GM21390 (cell line): ENCODE data around the gene LARGE1.

ENCODE experiments used
- ATAC-seq: cut with Tn5 transposase; IDR thresholded peaks from one replicate; pipeline ENCODE4 v1.9.1; 2021; ENCODE audit not compliant: unreplicated experiment

LARGE1 gene

DNA sequence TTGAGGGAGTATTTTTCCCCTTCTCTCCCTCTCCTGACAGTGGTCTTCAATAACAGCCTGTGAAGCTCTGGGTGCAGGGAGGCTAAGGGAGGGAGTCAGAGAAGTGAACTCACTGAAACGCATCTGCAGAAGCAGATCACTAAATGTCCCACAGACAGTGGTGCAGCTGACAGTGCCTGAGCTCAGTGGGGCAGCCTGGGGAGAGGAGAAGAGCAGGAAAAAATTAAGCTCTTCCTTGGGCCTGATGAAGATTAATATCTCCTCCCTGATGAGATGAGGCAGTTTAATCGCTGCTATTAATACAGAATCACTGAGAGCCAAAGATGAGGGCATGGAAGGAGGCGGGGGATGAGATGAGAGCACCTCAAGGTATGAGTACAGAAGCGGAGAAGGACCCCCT, 180.8 kb downstream of the LARGE1 start:
- ATAC-seq = no peak

GRCh38 chr22:33737662-33738061, 182.6 kb downstream of the LARGE1 start:
- ATAC-seq = no peak

GRCh38 chr22:33735978-33736377, 184.3 kb downstream of the LARGE1 start:
- no peak for ATAC-seq

DNA sequence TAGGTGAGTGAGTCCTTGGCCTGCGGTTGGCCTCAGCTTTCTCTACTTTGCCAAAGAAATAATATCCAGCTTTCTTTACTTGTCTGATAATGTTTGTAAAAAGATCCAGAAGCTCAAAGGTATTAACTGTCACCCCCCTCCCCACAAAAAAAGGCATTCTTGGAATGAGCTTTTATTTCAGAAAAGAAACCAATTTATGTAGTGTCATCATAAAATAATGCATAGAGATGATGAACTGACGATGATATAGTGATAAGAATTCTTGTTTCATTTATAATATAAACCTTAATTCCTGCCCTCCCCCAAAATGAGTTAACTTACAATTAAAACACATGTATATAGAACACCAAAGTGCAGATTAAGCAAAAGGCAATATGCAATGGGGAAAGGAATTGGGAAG, 191.4 kb downstream of the LARGE1 start:
- no peak for ATAC-seq

- ATAC-seq = no peak
Observed at GRCh38 chr22:33726294-33726734, 194.0 kb downstream of the LARGE1 start.

DNA sequence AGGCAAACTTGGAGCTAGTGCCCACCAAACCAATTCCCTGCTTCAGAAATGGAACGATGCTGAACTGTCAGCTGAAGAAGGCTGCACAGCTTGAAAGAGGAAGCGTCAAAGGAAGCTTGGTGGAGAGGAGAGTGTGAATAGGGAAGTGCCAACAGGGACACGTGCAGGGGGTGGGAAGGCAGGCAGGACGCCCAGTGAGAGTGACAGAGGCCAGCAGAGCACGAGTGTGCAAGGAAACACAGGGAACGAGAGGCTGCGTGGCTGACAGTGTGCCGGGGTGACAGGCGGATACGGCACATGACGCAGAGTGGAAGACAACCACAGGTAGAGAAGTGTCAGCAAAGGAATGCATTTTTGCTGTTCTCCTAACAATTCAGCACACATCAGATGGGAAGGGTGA, 196.4 kb downstream of the LARGE1 start:
- ATAC-seq = no peak

DNA sequence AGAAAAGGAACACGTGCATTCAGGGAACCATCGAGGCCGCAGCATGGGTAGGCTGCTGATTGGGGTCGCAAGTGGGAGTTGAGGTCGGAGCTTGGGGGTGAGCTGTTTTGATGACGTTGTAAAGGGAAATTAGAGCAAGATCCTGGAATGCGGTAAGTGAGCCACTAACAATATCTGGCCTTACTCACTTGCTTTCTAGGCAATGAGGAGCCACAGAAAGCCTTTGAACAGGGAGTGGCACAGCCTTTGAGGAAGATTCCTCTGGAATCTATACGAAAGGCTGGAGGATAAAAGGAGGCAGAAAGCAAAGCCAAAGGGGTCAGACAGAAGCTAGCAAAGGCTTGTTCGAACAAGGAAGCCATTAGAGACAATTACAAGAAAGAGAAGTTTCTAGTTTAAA, 197.5 kb downstream of the LARGE1 start:
- ATAC-seq = no peak

DNA sequence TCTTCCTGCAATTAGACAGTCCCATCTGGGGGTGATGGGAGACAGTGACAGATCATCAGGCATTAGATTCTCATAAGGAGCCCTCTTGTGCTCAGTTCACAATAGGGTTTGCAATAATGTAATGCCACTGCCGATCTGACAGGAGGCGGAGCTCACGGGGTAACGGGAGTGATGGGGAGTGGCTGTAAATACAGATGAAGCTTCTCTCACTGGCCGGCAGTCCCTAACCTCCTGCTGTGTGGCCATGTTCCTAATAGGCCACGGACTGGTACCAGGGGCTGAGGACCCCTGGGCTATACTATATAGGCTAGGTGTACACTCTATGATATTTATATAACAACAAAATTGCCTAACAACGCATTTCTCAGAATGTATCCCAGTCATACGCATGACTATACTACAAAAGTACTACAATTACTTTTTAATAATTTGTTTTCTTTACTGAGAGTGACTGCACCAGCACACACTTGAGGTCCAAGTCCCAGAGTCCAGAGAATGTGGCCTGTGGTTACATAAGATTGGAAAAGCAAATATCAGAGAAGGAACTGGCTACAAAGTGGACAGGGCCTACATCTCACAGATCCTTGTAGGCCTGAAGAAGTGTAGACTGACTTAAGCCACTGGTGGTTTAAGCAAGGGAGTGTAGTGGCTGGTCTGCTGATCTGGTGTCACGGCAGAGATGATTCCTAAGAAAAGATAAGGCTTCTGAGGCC, 200.0 kb downstream of the LARGE1 start:
- ATAC-seq = no peak

GRCh38 chr22:33717694-33718396, 202.4 kb downstream of the LARGE1 start:
- ATAC-seq = no peak

- ATAC-seq = no peak
Observed at GRCh38 chr22:33715237-33715985, 204.9 kb downstream of the LARGE1 start.

DNA sequence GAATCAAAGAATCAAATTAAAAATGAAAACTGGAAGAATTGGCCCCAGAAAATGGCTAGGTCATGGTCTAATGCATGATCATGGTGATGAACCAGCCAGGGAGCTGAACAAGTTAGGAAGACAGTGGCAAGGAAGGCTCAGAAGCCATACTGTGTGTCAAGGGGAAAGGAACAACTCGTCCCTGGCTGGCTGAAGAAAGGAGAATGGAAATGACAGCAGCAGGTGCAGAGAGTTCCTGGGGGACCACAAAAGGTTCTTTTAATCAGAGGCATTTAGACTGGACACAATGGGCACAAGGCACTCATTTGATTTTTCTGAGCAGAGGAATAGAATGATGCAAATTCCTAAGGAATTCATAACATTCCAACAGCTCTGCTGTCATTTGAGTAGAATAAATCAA, 209.9 kb downstream of the LARGE1 start:
- ATAC-seq = no peak

DNA sequence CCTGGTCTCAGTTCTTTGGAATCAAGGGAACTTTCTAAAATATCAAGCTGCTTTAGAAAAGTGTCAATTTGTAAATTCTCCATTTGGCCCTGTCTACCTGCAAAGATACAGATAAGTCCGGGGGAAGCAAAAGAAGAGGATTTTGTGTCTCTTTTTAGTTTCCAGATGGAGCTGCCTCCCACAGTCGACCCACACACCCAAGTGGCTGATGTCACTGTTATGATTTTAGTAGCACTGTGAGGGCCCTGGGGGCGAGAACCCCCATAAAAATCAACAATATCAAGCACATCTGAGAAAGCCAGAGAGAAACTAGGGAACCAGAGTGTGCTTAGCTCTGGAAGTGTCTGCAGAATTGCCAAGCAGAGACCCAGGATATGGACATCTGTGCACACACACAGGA, 212.7 kb downstream of the LARGE1 start:
- no peak for ATAC-seq

- no peak for ATAC-seq
Observed at GRCh38 chr22:33706100-33706499, 214.2 kb downstream of the LARGE1 start.

- no peak for ATAC-seq
Observed at GRCh38 chr22:33699176-33699575, 221.1 kb downstream of the LARGE1 start.

GRCh38 chr22:33697640-33698039, 222.6 kb downstream of the LARGE1 start:
- ATAC-seq = no peak

GRCh38 chr22:33691057-33691630, 229.1 kb downstream of the LARGE1 start:
- no peak for ATAC-seq

- no peak for ATAC-seq
Observed at GRCh38 chr22:33688903-33689302, 231.4 kb downstream of the LARGE1 start.

GRCh38 chr22:33687464-33687863, 232.8 kb downstream of the LARGE1 start:
- ATAC-seq = no peak

DNA sequence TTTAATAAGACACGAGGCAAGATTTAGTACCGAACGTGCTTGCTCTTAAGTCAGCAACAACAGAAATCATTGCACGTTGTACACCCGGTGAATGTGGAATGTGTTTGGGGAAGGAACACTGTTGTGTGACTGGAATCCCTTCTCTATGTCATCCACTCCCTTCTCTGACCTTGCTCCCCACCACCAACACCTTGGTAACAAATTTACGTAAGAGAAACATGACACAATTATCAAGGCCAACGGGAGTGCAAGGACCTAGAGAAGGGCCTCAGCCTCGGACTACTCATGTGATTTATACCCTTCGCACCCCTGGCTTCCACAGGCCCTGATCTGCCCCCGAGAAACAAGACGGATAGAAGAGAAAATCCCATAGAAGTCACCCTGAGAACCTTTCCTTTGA, 236.2 kb downstream of the LARGE1 start:
- ATAC-seq = no peak

DNA sequence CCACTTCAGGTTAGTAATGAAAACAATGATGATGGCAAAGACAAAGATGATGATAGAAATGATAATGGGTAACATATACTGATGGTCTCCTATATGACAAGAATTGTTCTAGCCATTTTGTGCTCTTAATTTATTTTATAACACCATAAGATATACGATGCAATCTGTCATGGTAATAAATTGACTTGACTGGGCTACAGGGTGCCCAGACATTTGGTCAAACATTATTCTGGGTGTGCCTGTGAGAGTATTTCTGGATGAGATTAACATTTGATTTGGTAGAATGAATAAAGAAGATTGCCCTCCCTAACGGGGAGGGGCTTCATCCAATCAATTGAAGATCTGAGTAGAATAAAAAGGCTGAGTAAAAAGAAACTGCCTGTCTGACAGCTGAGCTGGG, 237.3 kb downstream of the LARGE1 start:
- no peak for ATAC-seq

DNA sequence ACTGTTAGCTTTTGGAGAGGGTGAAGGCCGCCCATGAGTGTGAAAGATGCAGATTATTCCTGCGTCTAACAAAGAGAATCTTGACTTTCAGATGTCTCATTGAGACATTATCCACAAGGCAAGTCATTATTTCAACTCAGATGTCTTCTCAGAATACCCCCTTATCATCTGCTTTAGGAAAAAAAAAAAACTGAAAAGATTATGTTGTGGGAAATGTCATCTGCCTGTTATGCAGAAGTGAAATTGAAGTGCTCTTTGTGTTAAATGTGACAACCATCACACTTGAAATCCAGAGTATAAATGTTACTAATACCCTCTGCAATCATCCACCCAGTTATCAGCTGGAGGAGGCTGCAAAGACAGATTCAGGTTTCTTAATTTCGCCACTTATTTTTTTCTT, 239.6 kb downstream of the LARGE1 start:
- ATAC-seq = no peak

DNA sequence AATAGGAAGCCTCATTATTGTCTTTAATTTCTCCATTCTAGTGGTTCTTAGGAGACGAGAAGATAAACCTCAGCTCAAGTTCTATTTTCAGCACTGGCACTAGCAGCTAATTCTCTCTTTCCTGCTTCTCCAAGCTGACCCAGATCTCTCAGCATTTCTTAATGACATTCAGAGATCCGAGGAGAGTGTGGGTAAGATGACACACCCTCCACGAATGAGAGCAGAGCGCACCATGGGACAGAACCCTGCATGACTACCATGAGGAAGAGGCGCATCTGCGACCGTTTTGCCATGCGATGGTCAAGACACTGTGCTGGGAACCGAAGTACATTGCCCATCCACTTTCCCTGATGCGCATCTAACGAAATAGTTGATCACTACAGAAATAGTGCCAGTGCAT, 241.8 kb downstream of the LARGE1 start:
- ATAC-seq = no peak
